Measurements from ENCODE around the gene CDH9.

GRCh38 chr5:27080147-27080546 lies 41.8 kb upstream of the CDH9 start:
- TF ChIP-seq CTCF (conservative IDR thresholded peaks at IDR 0.05): no peak
- TF ChIP-seq ZFX (IDR thresholded peaks at IDR 0.05): no peak

Data from C4-2B (cell line).